Measurements from ENCODE around the gene TNFSF12.

Gene TNFSF12

GRCh38 chr17:7530023-7530900 is 18.6 kb upstream of the TNFSF12 start:
- Histone ChIP-seq H2AFZ (ENCODE audit: low read length) (no peak overlapping the region), H3K36me3 (replicated peaks; ENCODE audit: insufficient read depth, low read length) (no peaks in the 10 kb centered on the region), H3K79me2 (ENCODE audit: low read length) (no peaks in the 10 kb centered on the region), H3K4me3 (ENCODE audit: low read length) (no peak overlapping the region), H3K4me2 (ENCODE audit: low read depth, low read length) (no peak overlapping the region), H3K9me3 (replicated peaks; ENCODE audit: insufficient read depth, low read length) (no peaks in the 10 kb centered on the region), H4K20me1 (ENCODE audit: insufficient read depth, low read length) (no peaks in the 10 kb centered on the region), H3K9ac (ENCODE audit: low read length) (no peak overlapping the region), H3K9me2 (replicated peaks; ENCODE audit: insufficient read depth, low read length) (no peaks in the 10 kb centered on the region), H3F3A (ENCODE audit: insufficient read depth, low read length) (no peaks in the 10 kb centered on the region), H3K4me1 (ENCODE audit: low read length) (no peaks in the 10 kb centered on the region), H3K27ac (ENCODE audit: low read length) (no peak overlapping the region), H3K27me3 (replicated peaks; ENCODE audit: insufficient read depth, low read length) (no peaks in the 10 kb centered on the region)
- TF ChIP-seq, protein P1, sequence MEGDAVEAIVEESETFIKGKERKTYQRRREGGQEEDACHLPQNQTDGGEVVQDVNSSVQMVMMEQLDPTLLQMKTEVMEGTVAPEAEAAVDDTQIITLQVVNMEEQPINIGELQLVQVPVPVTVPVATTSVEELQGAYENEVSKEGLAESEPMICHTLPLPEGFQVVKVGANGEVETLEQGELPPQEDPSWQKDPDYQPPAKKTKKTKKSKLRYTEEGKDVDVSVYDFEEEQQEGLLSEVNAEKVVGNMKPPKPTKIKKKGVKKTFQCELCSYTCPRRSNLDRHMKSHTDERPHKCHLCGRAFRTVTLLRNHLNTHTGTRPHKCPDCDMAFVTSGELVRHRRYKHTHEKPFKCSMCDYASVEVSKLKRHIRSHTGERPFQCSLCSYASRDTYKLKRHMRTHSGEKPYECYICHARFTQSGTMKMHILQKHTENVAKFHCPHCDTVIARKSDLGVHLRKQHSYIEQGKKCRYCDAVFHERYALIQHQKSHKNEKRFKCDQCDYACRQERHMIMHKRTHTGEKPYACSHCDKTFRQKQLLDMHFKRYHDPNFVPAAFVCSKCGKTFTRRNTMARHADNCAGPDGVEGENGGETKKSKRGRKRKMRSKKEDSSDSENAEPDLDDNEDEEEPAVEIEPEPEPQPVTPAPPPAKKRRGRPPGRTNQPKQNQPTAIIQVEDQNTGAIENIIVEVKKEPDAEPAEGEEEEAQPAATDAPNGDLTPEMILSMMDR (IDR thresholded peaks at IDR 0.05; ENCODE audit: low read length), result no peak
- no peak for TF ChIP-seq EZH2phosphoT487 (IDR thresholded peaks at IDR 0.05; ENCODE audit: low read length)
- no peak for TF ChIP-seq EZH2 (optimal IDR thresholded peaks at IDR 0.05; ENCODE audit: low read depth, low read length)
- DNase-seq, result no peak

DNA sequence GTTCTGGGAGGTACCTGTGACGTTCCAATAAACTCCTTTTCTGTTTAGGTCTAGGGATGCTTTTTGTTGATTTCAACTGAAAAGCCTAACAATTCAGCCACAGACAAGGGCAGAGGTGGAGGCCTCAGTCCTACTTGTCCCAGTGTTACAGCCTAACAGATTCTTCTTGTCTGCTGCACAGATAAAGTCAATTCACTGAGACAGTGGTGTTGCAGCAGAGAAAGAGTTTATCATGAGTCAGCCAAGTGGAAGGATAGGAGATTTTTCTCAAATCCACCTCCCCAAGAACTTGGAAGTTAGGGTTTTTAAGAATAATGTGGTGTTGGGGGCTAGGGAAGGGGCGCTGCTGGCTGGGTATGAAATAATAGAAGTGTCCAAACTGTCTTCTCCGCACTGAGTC is 10.8 kb upstream of the TNFSF12 start:
- H3K4me3 ChIP-seq (ENCODE audit: low read length), result no peak overlapping the region
- H3K9me3 ChIP-seq (replicated peaks; ENCODE audit: insufficient read depth, low read length), result no peaks in the 10 kb centered on the region
- no peaks in the 10 kb centered on the region for H3K4me1 ChIP-seq (ENCODE audit: low read length)
- H3K27ac ChIP-seq (ENCODE audit: low read length), result no peak overlapping the region
- peaks cover 11% of the 10 kb centered on the region; the same call in 1 of the 2 replicates for H3K27me3 ChIP-seq (replicated peaks; ENCODE audit: insufficient read depth, low read length)
- H3K9ac ChIP-seq (ENCODE audit: low read length), result no peak overlapping the region
- H3K9me2 ChIP-seq (replicated peaks; ENCODE audit: insufficient read depth, low read length), result no peaks in the 10 kb centered on the region
- H4K20me1 ChIP-seq (ENCODE audit: insufficient read depth, low read length), result no peaks in the 10 kb centered on the region
- no peaks in the 10 kb centered on the region for H3K36me3 ChIP-seq (replicated peaks; ENCODE audit: insufficient read depth, low read length)
- H3K4me2 ChIP-seq (ENCODE audit: low read depth, low read length), result no peak overlapping the region
- no peaks in the 10 kb centered on the region for H3F3A ChIP-seq (ENCODE audit: insufficient read depth, low read length)
- DNase-seq, result no peak
- TF ChIP-seq, protein P1 (IDR thresholded peaks at IDR 0.05; ENCODE audit: low read length), result no peak
- no peaks in the 10 kb centered on the region for H3K79me2 ChIP-seq (ENCODE audit: low read length)
- no peak overlapping the region for H2AFZ ChIP-seq (ENCODE audit: low read length)

GRCh38 chr17:7538891-7539545 is 9.8 kb upstream of the TNFSF12 start:
- Histone ChIP-seq H3K4me2 (ENCODE audit: low read depth, low read length) (no peak overlapping the region), H3F3A (ENCODE audit: insufficient read depth, low read length) (no peaks in the 10 kb centered on the region), H3K4me3 (ENCODE audit: low read length) (no peak overlapping the region), H3K27ac (ENCODE audit: low read length) (no peak overlapping the region), H2AFZ (ENCODE audit: low read length) (no peak overlapping the region), H3K9me3 (replicated peaks; ENCODE audit: insufficient read depth, low read length) (no peaks in the 10 kb centered on the region), H4K20me1 (ENCODE audit: insufficient read depth, low read length) (no peaks in the 10 kb centered on the region), H3K4me1 (ENCODE audit: low read length) (no peaks in the 10 kb centered on the region), H3K27me3 (replicated peaks; ENCODE audit: insufficient read depth, low read length) (peaks cover 11% of the 10 kb centered on the region; the same call in 1 of the 2 replicates), H3K79me2 (ENCODE audit: low read length) (no peaks in the 10 kb centered on the region), H3K36me3 (replicated peaks; ENCODE audit: insufficient read depth, low read length) (no peaks in the 10 kb centered on the region), H3K9ac (ENCODE audit: low read length) (no peak overlapping the region), H3K9me2 (replicated peaks; ENCODE audit: insufficient read depth, low read length) (no peaks in the 10 kb centered on the region)
- DNase-seq, result no peak
- TF ChIP-seq, protein P1 (IDR thresholded peaks at IDR 0.05; ENCODE audit: low read length), result no peak
- TF ChIP-seq EZH2phosphoT487 (IDR thresholded peaks at IDR 0.05; ENCODE audit: low read length) (no peak), EZH2 (optimal IDR thresholded peaks at IDR 0.05; ENCODE audit: low read depth, low read length) (no peak)
